Brain microvascular endothelial cell (primary cell): ENCODE results near the gene E2F8.

Experiments
- DNase-seq: peaks from one replicate; pipeline ENCODE4 v3.0.0-alpha.2; 2020
- H3K27ac ChIP-seq: fragments of 250-450 bp; sonication (Bioruptor Pico); 2 replicates; pipeline ENCODE4 v1.5.1; 2020; ENCODE audit warnings: mild to moderate bottlenecking, moderate library complexity
- H3K27me3 ChIP-seq: fragments of 250-450 bp; sonication (Bioruptor Pico); replicated peaks from 2 replicates; pipeline ENCODE4 v1.5.1; 2020; ENCODE audit warnings: mild to moderate bottlenecking
- H3K36me3 ChIP-seq: fragments of 250-450 bp; sonication (Bioruptor Pico); replicated peaks from 2 replicates; pipeline ENCODE4 v1.5.1; 2020; ENCODE audit warnings: mild to moderate bottlenecking
- H3K4me3 ChIP-seq: 2 replicates; pipeline ENCODE4 v1.5.1; 2011; ENCODE audit warnings: low read depth, mild to moderate bottlenecking, control low read depth, low read length, moderate library complexity
- in situ Hi-C: cut with HindIII; loops from 2 replicates; pipeline ENCODE4 v1.10.0; 2017; ENCODE audit warnings: low sequenced_read_pairs, low pct_ligation_motif_present
- TF ChIP-seq, protein P1 (sequence below): IDR thresholded peaks from 2 replicates; pipeline ENCODE4 v1.5.1; 2011; ENCODE audit warnings: low read depth, mild to moderate bottlenecking, moderate library complexity, low read length, control low read depth, inconsistent platforms; ENCODE audit errors: missing control alignments

E2F8 gene

DNA sequence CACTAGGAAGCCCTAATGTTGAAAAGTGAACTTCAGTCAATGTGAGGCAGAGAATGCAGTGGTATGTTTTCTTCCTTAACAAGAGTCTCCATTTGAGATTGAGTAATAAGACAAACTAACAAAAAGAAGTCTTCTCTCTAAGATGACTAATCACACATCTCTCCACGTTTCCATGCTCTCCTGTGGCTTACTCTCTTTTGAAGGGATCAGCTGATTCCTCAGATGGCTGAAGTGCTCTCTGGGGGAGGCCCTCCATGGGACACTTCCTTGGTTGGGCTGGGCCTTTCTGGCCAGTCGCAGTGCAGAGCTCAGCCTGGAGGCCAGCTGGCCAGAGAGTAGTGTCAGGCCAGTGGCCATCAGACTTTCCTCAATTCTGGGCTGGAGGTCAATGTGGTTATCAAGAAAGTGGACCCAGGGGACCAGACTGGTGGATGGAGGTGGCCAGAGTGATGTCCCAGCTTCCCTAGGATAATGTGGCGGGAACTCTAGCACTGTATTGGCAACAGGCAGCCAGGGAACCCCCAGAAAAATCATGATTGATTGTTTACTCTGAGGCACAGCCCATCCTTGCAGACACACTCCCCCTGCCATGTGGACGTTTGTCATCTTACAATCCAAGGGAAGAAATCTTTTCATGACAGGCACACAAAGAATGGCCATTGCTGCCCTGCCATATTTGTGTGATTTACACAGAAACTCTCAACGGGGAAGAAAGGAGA lies 53.5 kb downstream of the E2F8 start:
- no peak for DNase-seq
- TF ChIP-seq, protein P1, sequence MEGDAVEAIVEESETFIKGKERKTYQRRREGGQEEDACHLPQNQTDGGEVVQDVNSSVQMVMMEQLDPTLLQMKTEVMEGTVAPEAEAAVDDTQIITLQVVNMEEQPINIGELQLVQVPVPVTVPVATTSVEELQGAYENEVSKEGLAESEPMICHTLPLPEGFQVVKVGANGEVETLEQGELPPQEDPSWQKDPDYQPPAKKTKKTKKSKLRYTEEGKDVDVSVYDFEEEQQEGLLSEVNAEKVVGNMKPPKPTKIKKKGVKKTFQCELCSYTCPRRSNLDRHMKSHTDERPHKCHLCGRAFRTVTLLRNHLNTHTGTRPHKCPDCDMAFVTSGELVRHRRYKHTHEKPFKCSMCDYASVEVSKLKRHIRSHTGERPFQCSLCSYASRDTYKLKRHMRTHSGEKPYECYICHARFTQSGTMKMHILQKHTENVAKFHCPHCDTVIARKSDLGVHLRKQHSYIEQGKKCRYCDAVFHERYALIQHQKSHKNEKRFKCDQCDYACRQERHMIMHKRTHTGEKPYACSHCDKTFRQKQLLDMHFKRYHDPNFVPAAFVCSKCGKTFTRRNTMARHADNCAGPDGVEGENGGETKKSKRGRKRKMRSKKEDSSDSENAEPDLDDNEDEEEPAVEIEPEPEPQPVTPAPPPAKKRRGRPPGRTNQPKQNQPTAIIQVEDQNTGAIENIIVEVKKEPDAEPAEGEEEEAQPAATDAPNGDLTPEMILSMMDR, result no peak
- in situ Hi-C loops, result no loop called here
- Histone ChIP-seq H3K4me3 (no peak overlapping the region), H3K27me3 (no peaks in the 10 kb centered on the region), H3K36me3 (no peaks in the 10 kb centered on the region), H3K27ac (no peak overlapping the region)

DNA sequence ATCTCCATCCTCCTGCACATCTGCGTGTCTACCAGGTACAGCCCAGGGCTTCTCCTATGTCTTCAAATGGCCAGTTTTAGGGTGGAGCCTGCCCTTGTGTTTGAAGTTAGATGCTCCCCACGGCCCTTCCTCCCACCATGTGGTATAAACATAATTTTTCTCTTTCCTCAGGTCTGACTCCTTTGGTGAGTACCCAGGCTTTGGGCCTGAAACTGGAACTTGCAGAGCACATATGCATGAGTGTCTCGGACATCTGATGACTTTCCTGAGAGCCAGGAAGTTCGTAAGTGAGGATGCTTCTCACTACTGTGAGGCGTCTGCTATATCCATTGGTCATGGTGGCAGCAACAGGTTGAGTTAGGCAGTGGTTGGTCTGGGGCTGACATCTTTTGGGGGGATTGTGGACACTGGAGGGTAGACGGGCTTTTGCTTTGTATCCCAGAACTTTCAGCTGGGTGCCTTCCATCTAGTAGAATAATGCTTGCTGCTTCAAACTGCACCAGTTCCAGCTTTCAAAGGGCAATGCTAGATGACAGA lies 55.2 kb downstream of the E2F8 start:
- TF ChIP-seq, protein P1, result no peak
- H3K27ac ChIP-seq, result no peak overlapping the region
- no peak for DNase-seq
- no peaks in the 10 kb centered on the region for H3K36me3 ChIP-seq
- no peak overlapping the region for H3K4me3 ChIP-seq
- no peaks in the 10 kb centered on the region for H3K27me3 ChIP-seq
- in situ Hi-C loops, result no loop called here

DNA sequence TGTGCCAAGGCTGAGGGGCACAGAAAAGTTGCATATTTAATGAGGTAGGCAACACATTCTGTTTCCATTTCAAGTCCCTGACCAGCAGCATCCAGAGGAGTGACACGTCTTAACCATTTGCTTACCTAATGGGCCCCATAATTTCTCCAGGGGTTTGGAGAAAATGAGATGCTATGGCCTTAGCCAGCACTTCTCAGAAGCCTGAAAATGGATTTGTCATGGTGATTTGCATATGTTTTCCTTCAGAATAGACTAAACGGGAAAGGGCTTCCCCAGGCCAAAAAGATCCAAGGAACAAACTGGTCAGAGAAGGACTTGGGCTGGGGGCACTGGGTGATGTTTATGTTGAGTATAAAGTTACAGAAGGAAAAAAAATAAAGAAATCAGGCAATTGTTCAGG lies 55.7 kb downstream of the E2F8 start:
- TF ChIP-seq, protein P1, result no peak
- DNase-seq, result no peak
- in situ Hi-C loops, result no loop called here
- H3K36me3 ChIP-seq, result no peaks in the 10 kb centered on the region
- no peak overlapping the region for H3K4me3 ChIP-seq
- no peaks in the 10 kb centered on the region for H3K27me3 ChIP-seq
- no peak overlapping the region for H3K27ac ChIP-seq

DNA sequence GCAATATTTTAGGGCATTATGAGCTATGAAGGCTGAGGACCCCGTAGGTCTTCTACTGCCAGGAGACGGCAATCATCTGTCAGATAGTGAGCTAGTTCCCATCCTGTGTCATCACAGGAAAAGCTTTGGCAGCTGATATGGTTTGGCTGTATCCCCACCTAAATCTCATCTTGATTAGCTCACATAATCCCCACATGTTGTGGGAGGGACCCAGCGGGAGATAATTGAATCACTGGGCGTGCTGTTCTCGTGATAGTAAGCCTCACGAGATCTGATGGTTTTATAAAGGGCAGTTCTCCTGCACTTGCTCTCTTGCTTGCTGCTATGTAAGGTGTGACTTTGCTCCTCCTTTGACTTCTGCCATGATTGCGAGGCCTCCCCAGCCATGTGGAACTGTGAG lies 57.1 kb downstream of the E2F8 start:
- Histone ChIP-seq H3K27me3 (no peaks in the 10 kb centered on the region), H3K27ac (no peak overlapping the region), H3K4me3 (no peak overlapping the region), H3K36me3 (no peaks in the 10 kb centered on the region)
- in situ Hi-C loops, result no loop called here
- DNase-seq, result no peak
- TF ChIP-seq, protein P1, result no peak

DNA sequence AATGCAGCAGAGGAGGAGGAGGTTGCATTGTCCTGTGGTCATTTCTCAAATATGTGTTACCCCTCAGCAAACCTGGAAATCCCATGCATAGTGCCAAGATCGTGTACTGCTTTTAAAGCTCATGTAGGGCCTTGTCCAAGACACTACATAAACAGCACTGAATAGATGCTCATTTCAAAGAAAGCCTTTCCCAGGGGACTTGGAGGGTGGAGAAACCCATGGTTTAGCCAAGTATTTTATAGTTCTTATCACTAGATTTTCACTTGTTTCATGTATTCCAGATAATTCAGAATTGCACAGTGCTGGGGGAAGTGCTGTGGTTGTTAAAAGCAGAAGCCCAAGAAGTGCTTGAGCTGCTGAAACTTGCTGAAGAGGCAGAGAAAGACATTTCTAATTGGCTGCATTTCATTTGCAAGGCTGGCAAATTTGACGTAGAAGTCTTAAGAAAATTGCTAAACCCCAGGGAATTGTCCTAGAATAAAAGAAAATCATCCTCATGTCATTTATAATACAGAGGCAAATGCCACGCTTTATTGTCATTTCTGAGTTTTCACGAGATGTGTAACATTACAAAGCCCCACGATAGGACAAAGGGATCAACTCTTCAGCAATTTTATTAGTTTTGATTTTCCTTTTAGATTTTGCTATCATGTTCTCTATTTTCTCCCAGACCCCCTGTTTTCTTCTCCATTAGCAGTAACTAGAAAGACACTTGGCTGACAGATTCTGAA lies 59.0 kb downstream of the E2F8 start:
- Histone ChIP-seq H3K36me3 (no peaks in the 10 kb centered on the region), H3K4me3 (no peak overlapping the region), H3K27me3 (no peaks in the 10 kb centered on the region), H3K27ac (no peak overlapping the region)
- no peak for DNase-seq
- in situ Hi-C loops, result no loop called here
- TF ChIP-seq, protein P1, result no peak
